GM23248 (cell line): ENCODE measurements around the gene DOCK10.

Source experiments
- EZH2 ChIP-seq: fragments of 200-600 bp; sonication (generic); IDR thresholded peaks from 2 replicates; pipeline ENCODE4 v1.6.1; 2018; ENCODE audit warnings: antibody characterized with exemption, mild to moderate bottlenecking; ENCODE audit not compliant: insufficient read depth, poor library complexity, severe bottlenecking
- EZH2phosphoT487 ChIP-seq: fragments of 200-600 bp; sonication (generic); IDR thresholded peaks from 2 replicates; pipeline ENCODE4 v1.6.1; 2018; ENCODE audit warnings: antibody characterized with exemption, moderate library complexity, mild to moderate bottlenecking, low read depth; ENCODE audit not compliant: insufficient read depth

GRCh38 chr2:225042800-225043167, 516 bp upstream of the DOCK10 start:
- no peak for TF ChIP-seq EZH2phosphoT487
- TF ChIP-seq EZH2, result no peak
